Esophagus squamous epithelium (tissue), 5 donors: ENCODE measurements around the gene AUTS2. TPM values are rescaled to one million over a fixed set of nuclear protein-coding genes. Genes with fewer than 3 reads are reported as not detected.

Source experiments
- DNase-seq: peaks from one replicate; lab custom pipeline; 2025; lab: John Stamatoyannopoulos, UW
- H3K27ac ChIP-seq, 4 donors: fragments of 200-600 bp; sonication (generic); one replicate each; pipeline ENCODE4 v1.5.1; 2016 to 2019; ENCODE audit warnings: mild to moderate bottlenecking in 1 of 4
- H3K27me3 ChIP-seq, 4 donors: fragments of 200-600 bp; sonication (generic); 1 replicate in 3 of 4; 2 replicates in 1 of 4; pipeline versions ENCODE4 v1.5.1 to v1.6.0; 2017 to 2021; ENCODE audit warnings: antibody characterized with exemption in 1 of 4
- H3K36me3 ChIP-seq, 3 donors: fragments of 200-600 bp; sonication (generic); one replicate each; pipeline ENCODE4 v1.5.1; 2016 to 2019
- H3K4me1 ChIP-seq, 3 donors: fragments of 200-600 bp; sonication (generic); one replicate each; pipeline ENCODE4 v1.5.1; 2017 to 2019
- H3K4me3 ChIP-seq, 4 donors: fragments of 200-600 bp; sonication (generic); 1 replicate in 3 of 4; 2 replicates in 1 of 4; pipeline ENCODE4 v1.5.1; 2016 to 2019; ENCODE audit warnings: mild to moderate bottlenecking in 2 of 4, moderate library complexity in 1 of 4
- H3K9me3 ChIP-seq, 3 donors: fragments of 200-600 bp; sonication (generic); one replicate each; pipeline ENCODE4 v1.5.1; 2016 to 2019
- POLR2A ChIP-seq, 4 donors: fragments of 450-650 bp; IDR thresholded peaks; one replicate each; pipeline ENCODE4 v1.6.1; 2017; ENCODE audit warnings: antibody characterized with exemption in 4 of 4, mild to moderate bottlenecking in 4 of 4, moderate library complexity in 3 of 4
- WGBS, 2 donors: methylation state at CpG; one replicate each; pipeline ENCODE4 v1.1.5; 2018; 5-methylcytosine and 5-hydroxymethylcytosine counted together
- intact Hi-C: fragments of 100-400 bp; cut with DNase I; formaldehyde crosslinking; loops from one replicate; pipeline ENCODE4 v1.15.0; 2022
- total RNA-seq, 4 donors: library from RNA; depleted of rRNA; stranded (reverse); fragments of >200 nt; gene quantifications; one replicate each; pipeline ENCODE4 v1.1.0, GENCODE V29; 2016
- TF ChIP-seq, protein P1 (sequence below), 6 experiments: fragments of 450-650 bp in 4 of 6; fragments of 200-600 bp in 2 of 6; sonication (generic) in 2 of 6; IDR thresholded peaks; one replicate each; pipeline ENCODE4 v1.5.1; 2016 to 2019; ENCODE audit warnings: antibody characterized with exemption in 6 of 6, mild to moderate bottlenecking in 4 of 6, moderate library complexity in 4 of 6
- donor health status: DM: yes; HTN: yes; CAD: no.

Gene AUTS2
- total RNA-seq, 4 donors from 2014 or later: 9.5 to 36.2 (median 23.0) TPM

DNA sequence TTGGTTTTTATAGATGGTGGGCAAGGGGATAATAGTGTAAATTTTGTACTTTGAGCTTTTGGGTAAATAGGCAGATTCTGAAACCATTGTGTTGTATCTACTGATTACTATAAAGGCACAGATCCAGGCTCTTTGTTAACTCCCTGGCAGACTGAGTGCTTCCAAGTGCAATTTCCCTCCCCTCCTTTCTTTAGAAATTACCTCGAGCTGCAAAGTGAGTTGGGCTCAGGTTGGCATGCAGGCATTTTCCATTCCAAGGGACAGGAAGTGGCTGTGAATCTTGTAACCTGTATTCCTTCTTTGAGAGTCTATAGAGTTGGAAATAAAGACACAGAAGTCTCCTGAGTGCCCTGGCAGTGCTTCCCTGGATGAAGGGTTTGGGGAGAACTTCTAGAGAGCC, 1039.5 kb downstream of the AUTS2 start:
- Histone ChIP-seq H3K36me3 (peaks cover 0 to 4% (median 0%) of the 10 kb centered on the region in 3 donors), H3K4me3 (peak overlapping the region in 2 of 4 donors; percentile 2 to 35), H3K27me3 (no peaks in the 10 kb centered on the region), H3K27ac (peak overlapping the region in 1 of 4 donors; percentile 25), H3K9me3 (no peaks in the 10 kb centered on the region), H3K4me1 (peaks cover 0 to 22% (median 9%) of the 10 kb centered on the region in 3 donors)
- intact Hi-C loops: no loop called here
- DNase-seq: no peak
- 25 to 27% methylated on average over 1 of the region's 1 CpG for WGBS, 2 donors
- TF ChIP-seq, protein P1, sequence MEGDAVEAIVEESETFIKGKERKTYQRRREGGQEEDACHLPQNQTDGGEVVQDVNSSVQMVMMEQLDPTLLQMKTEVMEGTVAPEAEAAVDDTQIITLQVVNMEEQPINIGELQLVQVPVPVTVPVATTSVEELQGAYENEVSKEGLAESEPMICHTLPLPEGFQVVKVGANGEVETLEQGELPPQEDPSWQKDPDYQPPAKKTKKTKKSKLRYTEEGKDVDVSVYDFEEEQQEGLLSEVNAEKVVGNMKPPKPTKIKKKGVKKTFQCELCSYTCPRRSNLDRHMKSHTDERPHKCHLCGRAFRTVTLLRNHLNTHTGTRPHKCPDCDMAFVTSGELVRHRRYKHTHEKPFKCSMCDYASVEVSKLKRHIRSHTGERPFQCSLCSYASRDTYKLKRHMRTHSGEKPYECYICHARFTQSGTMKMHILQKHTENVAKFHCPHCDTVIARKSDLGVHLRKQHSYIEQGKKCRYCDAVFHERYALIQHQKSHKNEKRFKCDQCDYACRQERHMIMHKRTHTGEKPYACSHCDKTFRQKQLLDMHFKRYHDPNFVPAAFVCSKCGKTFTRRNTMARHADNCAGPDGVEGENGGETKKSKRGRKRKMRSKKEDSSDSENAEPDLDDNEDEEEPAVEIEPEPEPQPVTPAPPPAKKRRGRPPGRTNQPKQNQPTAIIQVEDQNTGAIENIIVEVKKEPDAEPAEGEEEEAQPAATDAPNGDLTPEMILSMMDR (IDR thresholded peaks at IDR 0.05): no peak
- no peak for TF ChIP-seq POLR2A (IDR thresholded peaks at IDR 0.05)

DNA sequence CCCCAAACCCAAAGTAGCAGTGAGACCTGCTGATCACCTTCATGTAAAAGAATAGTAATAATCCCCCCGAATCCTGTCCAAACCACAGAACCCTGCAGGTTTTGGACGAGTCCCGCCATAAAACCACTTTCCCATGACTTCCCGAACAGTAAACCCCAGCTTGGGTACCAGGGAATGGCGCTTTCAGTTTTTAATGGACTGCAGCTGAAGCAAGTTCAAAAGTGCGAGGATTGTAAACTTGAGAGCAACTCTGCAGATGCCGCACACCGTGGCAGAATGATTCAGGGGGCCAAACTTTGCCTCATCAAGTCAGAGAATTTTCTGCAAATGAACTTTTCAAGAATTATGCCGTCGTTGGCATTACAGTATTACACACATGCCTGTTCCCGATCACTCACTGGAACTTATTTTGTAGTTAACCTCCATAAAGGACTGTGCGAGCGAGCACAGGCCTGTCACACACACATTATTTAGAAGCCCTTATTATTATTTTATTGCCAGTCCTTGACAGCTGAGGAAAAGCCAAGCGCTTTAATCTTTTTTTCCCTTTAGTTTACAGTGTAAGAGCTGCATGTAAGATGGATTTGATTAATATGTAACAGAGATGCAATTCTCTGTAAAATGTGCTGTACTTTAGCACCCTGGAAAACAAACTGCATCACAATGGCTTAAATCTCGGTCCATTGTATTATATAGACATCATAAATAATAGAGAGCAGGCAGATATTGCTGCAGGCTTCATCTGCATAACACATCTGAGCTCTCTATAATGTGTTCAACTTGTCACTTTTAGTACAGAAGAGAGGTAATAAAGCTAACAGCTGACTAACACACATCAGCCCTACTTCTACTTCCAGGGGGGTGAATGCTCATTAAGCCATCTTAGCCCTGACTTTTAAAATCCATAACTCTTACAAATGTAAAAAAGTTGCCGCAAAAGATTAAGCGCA, 1040.2 kb downstream of the AUTS2 start:
- Histone ChIP-seq H3K27ac (peak overlapping the region in 2 of 4 donors; percentile 25 to 30), H3K27me3 (no peaks in the 10 kb centered on the region), H3K9me3 (no peaks in the 10 kb centered on the region), H3K36me3 (peaks cover 0 to 9% (median 0%) of the 10 kb centered on the region in 3 donors), H3K4me3 (peak overlapping the region in 2 of 4 donors; percentile 2 to 35), H3K4me1 (peaks cover 0 to 22% (median 9%) of the 10 kb centered on the region in 3 donors)
- WGBS, 2 donors: 41 to 56% methylated on average over 15 to 17 of the region's 17 CpGs
- intact Hi-C loops: no loop called here
- DNase-seq: no peak
- TF ChIP-seq POLR2A (IDR thresholded peaks at IDR 0.05): no peak
- TF ChIP-seq, protein P1 (IDR thresholded peaks at IDR 0.05): no peak

DNA sequence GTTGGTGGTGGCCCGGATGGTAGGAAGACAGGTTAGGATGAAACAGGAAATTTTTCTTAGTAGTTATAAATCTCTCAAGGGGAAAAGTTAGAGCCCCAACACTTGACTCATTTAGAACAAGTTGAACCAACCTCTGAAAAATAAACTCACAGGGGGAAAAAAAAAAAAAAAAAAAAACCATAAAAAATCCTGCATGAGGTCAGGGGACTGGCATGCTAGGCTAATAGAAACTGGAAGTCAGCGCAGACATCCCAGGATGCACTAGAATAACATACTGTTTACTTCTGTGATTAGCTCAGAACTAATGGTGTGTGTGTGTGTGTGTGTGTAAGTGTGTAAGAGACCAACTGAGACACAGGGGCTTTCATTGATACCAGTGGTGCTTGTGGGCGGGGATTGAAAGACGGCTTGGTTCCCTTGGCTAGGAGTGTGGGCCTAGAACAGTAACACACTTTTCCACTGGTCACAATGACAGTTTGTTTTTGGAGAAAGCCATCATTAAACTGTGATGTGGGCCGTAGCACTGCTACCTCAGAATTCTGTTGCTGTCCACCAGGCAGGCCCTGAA, 1042.1 kb downstream of the AUTS2 start:
- no peak overlapping the region for H3K4me3 ChIP-seq
- no peak overlapping the region for H3K27ac ChIP-seq
- intact Hi-C loops: no loop called here
- no peaks in the 10 kb centered on the region for H3K27me3 ChIP-seq
- WGBS, 2 donors: 92 to 95% methylated on average over 5 of the region's 5 CpGs
- no peaks in the 10 kb centered on the region for H3K9me3 ChIP-seq
- H3K4me1 ChIP-seq: peaks cover 0 to 22% (median 9%) of the 10 kb centered on the region in 3 donors
- DNase-seq: no peak
- TF ChIP-seq, protein P1 (IDR thresholded peaks at IDR 0.05): no peak
- no peak for TF ChIP-seq POLR2A (IDR thresholded peaks at IDR 0.05)
- peaks cover 0 to 9% (median 0%) of the 10 kb centered on the region in 3 donors for H3K36me3 ChIP-seq

DNA sequence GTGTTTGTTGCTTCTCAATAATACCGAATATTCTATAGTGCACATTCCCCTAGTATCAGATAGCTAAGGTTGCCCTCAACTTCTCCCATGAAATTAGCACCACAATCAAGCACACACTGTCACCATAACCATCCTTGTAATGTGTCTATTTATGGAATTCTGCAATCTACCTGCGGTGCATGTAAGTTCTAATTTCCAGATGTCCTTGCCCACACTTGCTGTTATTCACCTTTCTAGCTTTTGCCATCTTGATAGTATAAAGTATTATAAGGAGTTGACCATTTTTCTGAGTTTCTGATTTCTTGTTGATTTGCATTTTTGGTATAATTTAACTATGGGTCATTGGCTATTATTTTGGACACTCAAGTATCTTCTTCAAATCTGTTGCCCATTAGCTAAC, 1043.6 kb downstream of the AUTS2 start:
- TF ChIP-seq, protein P1 (IDR thresholded peaks at IDR 0.05): no peak
- TF ChIP-seq POLR2A (IDR thresholded peaks at IDR 0.05): no peak
- Histone ChIP-seq H3K27me3 (no peaks in the 10 kb centered on the region), H3K27ac (no peak overlapping the region), H3K36me3 (peaks cover 0 to 9% (median 0%) of the 10 kb centered on the region in 3 donors), H3K4me1 (peaks cover 0 to 22% (median 9%) of the 10 kb centered on the region in 3 donors), H3K9me3 (no peaks in the 10 kb centered on the region), H3K4me3 (no peak overlapping the region)
- intact Hi-C loops: no loop called here
- DNase-seq: no peak
- WGBS, 2 donors: 95 to 100% methylated on average over 2 of the region's 2 CpGs

DNA sequence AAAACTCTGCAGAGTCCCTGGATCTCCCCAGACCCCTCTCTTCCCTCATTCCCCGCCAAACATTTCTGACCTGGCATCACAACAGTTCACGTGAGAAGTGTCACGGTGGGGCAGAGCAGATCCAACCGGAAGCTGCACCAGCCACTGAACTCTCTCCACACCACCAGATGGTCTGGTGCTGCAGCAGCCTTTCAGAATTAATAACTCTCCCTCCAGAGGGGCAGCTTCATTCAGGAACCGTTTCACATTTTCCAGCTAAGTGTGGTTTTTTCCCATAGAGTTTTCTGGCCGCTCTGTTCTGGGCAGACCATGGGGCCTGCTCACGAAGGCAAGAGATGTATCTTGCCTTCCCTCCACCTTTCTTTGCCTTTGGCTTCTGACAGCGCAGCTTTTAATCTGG, 1047.0 kb downstream of the AUTS2 start:
- H3K9me3 ChIP-seq: no peaks in the 10 kb centered on the region
- 92% methylated on average over 8 of the region's 8 CpGs for WGBS, 2 donors
- H3K36me3 ChIP-seq: peaks cover 0 to 9% (median 0%) of the 10 kb centered on the region in 3 donors
- H3K4me1 ChIP-seq: no peaks in the 10 kb centered on the region
- no peak for DNase-seq
- no peaks in the 10 kb centered on the region for H3K27me3 ChIP-seq
- intact Hi-C loops: no loop called here
- no peak overlapping the region for H3K4me3 ChIP-seq
- H3K27ac ChIP-seq: no peak overlapping the region
- no peak for TF ChIP-seq POLR2A (IDR thresholded peaks at IDR 0.05)
- TF ChIP-seq, protein P1 (IDR thresholded peaks at IDR 0.05): no peak
